Measurements from ENCODE around the gene KLF7.

Gene KLF7

GRCh38 chr2:207165121-207166038 lies at the start of gene KLF7:
KLF7 (minus strand) TSS chr2:207165948; CDS start chr2:207165568, 380 bp downstream.
- DNase-seq (ENCODE audit: low read depth in 1 of 2, low spot score in 1 of 2): peak; percentile 42 to 46

- DNase-seq (ENCODE audit: low read depth in 1 of 2, low spot score in 1 of 2): no peak
These were observed 49.6 kb upstream of the KLF7 start for GRCh38 chr2:207215308-207215707.

GRCh38 chr2:207214446-207214845 lies 48.7 kb upstream of the KLF7 start:
- no peak for DNase-seq (ENCODE audit: low read depth in 1 of 2, low spot score in 1 of 2)

- DNase-seq (ENCODE audit: low read depth in 1 of 2, low spot score in 1 of 2): no peak
These were observed 40.3 kb upstream of the KLF7 start for GRCh38 chr2:207206011-207206410.

- DNase-seq (ENCODE audit: low read depth in 1 of 2, low spot score in 1 of 2): no peak
These were observed 39.6 kb upstream of the KLF7 start for GRCh38 chr2:207205173-207205957.

GRCh38 chr2:207203056-207203455 lies 37.3 kb upstream of the KLF7 start:
- DNase-seq (ENCODE audit: low read depth in 1 of 2, low spot score in 1 of 2): no peak

- DNase-seq (ENCODE audit: low read depth in 1 of 2, low spot score in 1 of 2): no peak
These were observed 36.9 kb upstream of the KLF7 start for GRCh38 chr2:207202645-207203044.

GRCh38 chr2:207201416-207201815 lies 35.7 kb upstream of the KLF7 start:
- no peak for DNase-seq (ENCODE audit: low read depth in 1 of 2, low spot score in 1 of 2)

GRCh38 chr2:207200136-207200535 lies 34.4 kb upstream of the KLF7 start:
- no peak for DNase-seq (ENCODE audit: low read depth in 1 of 2, low spot score in 1 of 2)

GRCh38 chr2:207194028-207194427 lies 28.3 kb upstream of the KLF7 start:
- DNase-seq (ENCODE audit: low read depth in 1 of 2, low spot score in 1 of 2): no peak

GRCh38 chr2:207188626-207189419 lies 23.1 kb upstream of the KLF7 start:
- no peak for DNase-seq (ENCODE audit: low read depth in 1 of 2, low spot score in 1 of 2)

GRCh38 chr2:207185372-207185771 lies 19.6 kb upstream of the KLF7 start:
- DNase-seq (ENCODE audit: low read depth in 1 of 2, low spot score in 1 of 2): no peak

GRCh38 chr2:207184768-207185167 lies 19.0 kb upstream of the KLF7 start:
- DNase-seq (ENCODE audit: low read depth in 1 of 2, low spot score in 1 of 2): no peak

GRCh38 chr2:207184348-207184747 lies 18.6 kb upstream of the KLF7 start:
- DNase-seq (ENCODE audit: low read depth in 1 of 2, low spot score in 1 of 2): no peak

GRCh38 chr2:207183506-207183905 lies 17.8 kb upstream of the KLF7 start:
- no peak for DNase-seq (ENCODE audit: low read depth in 1 of 2, low spot score in 1 of 2)

- DNase-seq (ENCODE audit: low read depth in 1 of 2, low spot score in 1 of 2): no peak
These were observed 17.2 kb upstream of the KLF7 start for GRCh38 chr2:207182911-207183310.

GRCh38 chr2:207181526-207182274 lies 16.0 kb upstream of the KLF7 start:
- DNase-seq (ENCODE audit: low read depth in 1 of 2, low spot score in 1 of 2): no peak

- no peak for DNase-seq (ENCODE audit: low read depth in 1 of 2, low spot score in 1 of 2)
These were observed 15.0 kb upstream of the KLF7 start for GRCh38 chr2:207180741-207181140.

- DNase-seq (ENCODE audit: low read depth in 1 of 2, low spot score in 1 of 2): no peak
These were observed 10.5 kb upstream of the KLF7 start for GRCh38 chr2:207176247-207176646.

GRCh38 chr2:207173641-207174040 lies 7.9 kb upstream of the KLF7 start:
- DNase-seq (ENCODE audit: low read depth in 1 of 2, low spot score in 1 of 2): no peak

All from activated CD4-positive, alpha-beta T cell treated with anti-CD3 and anti-CD28 coated beads, Interleukin-2, amount 50 U/mL, for 24 hours (primary cell).